GM18951 (cell line): Measurements from ENCODE around the gene KIRREL3.

ENCODE experiments used
- POLR2A ChIP-seq: IDR thresholded peaks from 4 replicates; pipeline ENCODE4 v1.6.1; 2011; ENCODE audit warnings: mild to moderate bottlenecking; ENCODE audit not compliant: insufficient read length, insufficient read depth; ENCODE audit errors: extremely low read depth
- in situ Hi-C: fragments of 300-500 bp; cut with MboI; formaldehyde crosslinking; loops from one replicate; pipeline ENCODE4 v1.12.0; 2022; ENCODE audit warnings: low sequenced_read_pairs, mixed read lengths, inconsistent platforms; ENCODE audit not compliant: unreplicated experiment

The KIRREL3 gene

GRCh38 chr11:126546191-126546590, 454.4 kb downstream of the KIRREL3 start:
- in situ Hi-C loops, result no loop called here

GRCh38 chr11:126545057-126545555, 455.5 kb downstream of the KIRREL3 start:
- in situ Hi-C loops, result no loop called here

More at GRCh38 chr11:126546191-126546590, 454.4 kb downstream of the KIRREL3 start:
- TF ChIP-seq POLR2A, result no peak

GRCh38 chr11:126544108-126545056, 456.2 kb downstream of the KIRREL3 start:
- no peak for TF ChIP-seq POLR2A
- in situ Hi-C loops, result no loop called here

More at GRCh38 chr11:126545057-126545555, 455.5 kb downstream of the KIRREL3 start:
- no peak for TF ChIP-seq POLR2A

- in situ Hi-C loops, result no loop called here
- no peak for TF ChIP-seq POLR2A
Observed at GRCh38 chr11:126543691-126544090, 456.9 kb downstream of the KIRREL3 start.

GRCh38 chr11:126542334-126543015, 458.1 kb downstream of the KIRREL3 start:
- no peak for TF ChIP-seq POLR2A
- in situ Hi-C loops, result no loop called here

GRCh38 chr11:126538071-126538470, 462.5 kb downstream of the KIRREL3 start:
- in situ Hi-C loops, result no loop called here
- TF ChIP-seq POLR2A, result no peak

GRCh38 chr11:126537492-126537891, 463.1 kb downstream of the KIRREL3 start:
- in situ Hi-C loops, result no loop called here
- TF ChIP-seq POLR2A, result no peak

- in situ Hi-C loops, result no loop called here
- no peak for TF ChIP-seq POLR2A
Observed at GRCh38 chr11:126534141-126534805, 466.3 kb downstream of the KIRREL3 start.

- in situ Hi-C loops, result no loop called here
- no peak for TF ChIP-seq POLR2A
Observed at GRCh38 chr11:126533560-126533959, 467.0 kb downstream of the KIRREL3 start.

GRCh38 chr11:126530416-126530815, 470.2 kb downstream of the KIRREL3 start:
- TF ChIP-seq POLR2A, result no peak
- in situ Hi-C loops, result no loop called here

GRCh38 chr11:126529037-126529436, 471.5 kb downstream of the KIRREL3 start:
- TF ChIP-seq POLR2A, result no peak
- in situ Hi-C loops, result no loop called here

GRCh38 chr11:126528075-126528474, 472.5 kb downstream of the KIRREL3 start:
- in situ Hi-C loops, result no loop called here
- TF ChIP-seq POLR2A, result no peak

GRCh38 chr11:126527651-126528050, 472.9 kb downstream of the KIRREL3 start:
- in situ Hi-C loops, result no loop called here
- no peak for TF ChIP-seq POLR2A
